ENCODE measurements around the gene GPR101.

DNA sequence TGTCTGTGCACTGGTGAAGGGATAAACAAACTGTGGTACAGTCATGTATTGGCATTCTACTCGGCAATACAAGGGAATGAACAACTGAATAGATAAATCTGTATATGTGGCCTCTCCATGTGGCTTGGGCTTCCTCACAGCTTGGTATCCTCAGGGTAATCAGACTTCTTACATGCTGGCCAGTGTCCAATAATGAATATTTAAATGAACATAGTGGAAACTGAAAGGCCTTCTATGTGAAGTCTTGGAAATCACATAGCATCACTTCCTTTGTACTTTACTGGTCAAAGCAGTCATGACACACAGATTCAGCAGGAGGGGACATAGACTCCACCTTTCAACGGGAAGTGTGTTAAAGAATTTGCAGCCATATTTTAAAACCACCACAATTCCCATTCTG lies 33.4 kb upstream of the GPR101 start:
- TF ChIP-seq EZH2phosphoT487 (IDR thresholded peaks at IDR 0.05; ENCODE audit: insufficient read depth, low read depth) (no peak), EZH2 (IDR thresholded peaks at IDR 0.05; ENCODE audit: insufficient read depth, poor library complexity, severe bottlenecking) (no peak)

All from GM23248 (cell line).